H1 (cell line): ENCODE data around the gene DNAL4. TPM values are rescaled to one million over a fixed set of nuclear protein-coding genes. Genes with fewer than 3 reads are reported as not detected.

Source experiments
- CTCF ChIA-PET: fragments of 300-600 bp; sonication (Branson Sonifier 250); formaldehyde crosslinking; loops from one replicate; lab custom pipeline; 2021; ENCODE audit not compliant: partially characterized antibody; lab: Charles Lee
- POLR2A ChIA-PET: fragments of 300-600 bp; sonication (Branson Sonifier 250); formaldehyde crosslinking; loops from one replicate; lab custom pipeline; 2021; ENCODE audit warnings: inconsistent platforms; ENCODE audit not compliant: partially characterized antibody; lab: Charles Lee
- DNase-seq, 2 experiments: peaks; one replicate each; pipeline versions ENCODE4 v3.0.0 to v3.0.0-alpha.2; 2010 to 2022; ENCODE audit warnings: low spot score in 2 of 2, low read depth in 1 of 2, mixed read lengths in 1 of 2
- FAIRE-seq: peaks from 2 replicates; lab custom pipeline; 2011; peaks lifted over from hg19 to GRCh38; lab: Jason Lieb, UNC
- H2AFZ ChIP-seq: 2 replicates; pipeline ENCODE4 v1.8.1; 2012; ENCODE audit warnings: low read length, inconsistent platforms
- H2AK5ac ChIP-seq: 2 replicates; pipeline ENCODE4 v1.6.1; 2013; ENCODE audit warnings: low read depth, low read length
- H2BK120ac ChIP-seq: replicated peaks from 2 replicates; pipeline ENCODE3; 2013; ENCODE audit warnings: low read depth, low read length, inconsistent platforms
- H2BK12ac ChIP-seq: 2 replicates; pipeline ENCODE4 v1.6.1; 2013; ENCODE audit warnings: low read depth, low read length
- H2BK15ac ChIP-seq: 2 replicates; pipeline ENCODE4 v1.6.1; 2013; ENCODE audit warnings: low read length
- H2BK20ac ChIP-seq: 2 replicates; pipeline ENCODE4 v1.6.1; 2013; ENCODE audit warnings: low read length
- H2BK5ac ChIP-seq: 2 replicates; pipeline ENCODE4 v1.6.1; 2013; ENCODE audit warnings: low read depth, low read length
- H3K14ac ChIP-seq: 2 replicates; pipeline ENCODE4 v1.6.1; 2013; ENCODE audit warnings: inconsistent platforms; ENCODE audit not compliant: insufficient read length
- H3K18ac ChIP-seq: 2 replicates; pipeline ENCODE4 v1.6.1; 2013; ENCODE audit warnings: low read length; ENCODE audit errors: extremely low read depth
- H3K23ac ChIP-seq: 2 replicates; pipeline ENCODE4 v1.6.1; 2013; ENCODE audit warnings: inconsistent platforms; ENCODE audit not compliant: insufficient read length
- H3K23me2 ChIP-seq: 2 replicates; pipeline ENCODE4 v1.6.1; 2013; ENCODE audit warnings: low read depth, low read length
- H3K27ac ChIP-seq: 2 replicates; pipeline ENCODE4 v1.6.1; 2011; ENCODE audit warnings: low read depth, low read length, inconsistent platforms
- H3K27me3 ChIP-seq, 4 experiments: replicated peaks in 1 of 4; 1 replicate in 1 of 4; 2 replicates in 3 of 4; pipeline versions ENCODE4 v1.6.1 to v1.8.1; 2011 to 2013; ENCODE audit warnings: low read length in 3 of 4, mild to moderate bottlenecking in 3 of 4, inconsistent platforms in 2 of 4, mixed read lengths in 2 of 4, moderate library complexity in 1 of 4; ENCODE audit not compliant: control insufficient read depth in 3 of 4, insufficient read depth in 3 of 4; ENCODE audit errors: extremely low read depth in 1 of 4
- H3K36me3 ChIP-seq, 4 experiments: 2 replicates each; pipeline versions ENCODE4 v1.6.1 to v1.8.1; 2011 to 2013; ENCODE audit warnings: mild to moderate bottlenecking in 4 of 4, low read length in 3 of 4, moderate library complexity in 2 of 4, control low read depth in 1 of 4, inconsistent platforms in 1 of 4; ENCODE audit not compliant: insufficient read depth in 4 of 4, control insufficient read depth in 2 of 4
- H3K4ac ChIP-seq: replicated peaks from 2 replicates; pipeline ENCODE3; 2013; ENCODE audit warnings: low read length, low read depth, mixed read lengths, inconsistent platforms; ENCODE audit not compliant: insufficient read length
- H3K4me1 ChIP-seq, 4 experiments: replicated peaks in 1 of 4; 1 replicate in 1 of 4; 2 replicates in 3 of 4; pipeline versions ENCODE4 v1.6.1 to v1.8.1; 2011 to 2013; ENCODE audit warnings: low read length in 3 of 4, inconsistent platforms in 2 of 4, mixed read lengths in 1 of 4; ENCODE audit not compliant: insufficient read depth in 4 of 4, control insufficient read depth in 3 of 4
- H3K4me2 ChIP-seq, 2 experiments: 2 replicates each; pipeline versions ENCODE4 v1.6.1 to v1.8.1; 2011 to 2013; ENCODE audit warnings: low read depth in 2 of 2, low read length in 2 of 2, control low read depth in 1 of 2, inconsistent platforms in 1 of 2, mild to moderate bottlenecking in 1 of 2; ENCODE audit not compliant: insufficient read depth in 1 of 2
- H3K4me3 ChIP-seq, 4 experiments: fragments of 200-600, 300-600 bp in 1 of 4; sonication (generic), shearing (Covaris generic), sonication (Bioruptor Twin) in 1 of 4; 2 replicates each; pipeline versions ENCODE4 v1.5.1 to v1.8.1; 2011 to 2016; ENCODE audit warnings: low read length in 4 of 4, low read depth in 3 of 4, control low read depth in 2 of 4, inconsistent platforms in 2 of 4, mild to moderate bottlenecking in 2 of 4, mixed read lengths in 1 of 4, moderate library complexity in 1 of 4; ENCODE audit not compliant: insufficient read depth in 2 of 4; ENCODE audit errors: extremely low read depth in 1 of 4
- H3K56ac ChIP-seq: replicated peaks from 2 replicates; pipeline ENCODE3; 2013; ENCODE audit warnings: low read depth, mild to moderate bottlenecking, mixed read lengths, low read length, inconsistent platforms; ENCODE audit not compliant: insufficient read length
- H3K79me1 ChIP-seq: 2 replicates; pipeline ENCODE4 v1.6.1; 2013; ENCODE audit warnings: low read depth, low read length, control low read depth
- H3K79me2 ChIP-seq, 2 experiments: 2 replicates each; pipeline versions ENCODE4 v1.6.1 to v1.8.1; 2012 to 2013; ENCODE audit warnings: low read length in 2 of 2, mild to moderate bottlenecking in 2 of 2, inconsistent platforms in 1 of 2; ENCODE audit not compliant: insufficient read depth in 2 of 2, control insufficient read depth in 1 of 2
- H3K9ac ChIP-seq, 4 experiments: replicated peaks in 1 of 4; 1 replicate in 1 of 4; 2 replicates in 3 of 4; pipeline versions ENCODE4 v1.6.1 to v1.8.1; 2011 to 2013; ENCODE audit warnings: low read depth in 3 of 4, low read length in 3 of 4, control low read depth in 2 of 4, mild to moderate bottlenecking in 2 of 4, moderate library complexity in 2 of 4, inconsistent platforms in 1 of 4; ENCODE audit errors: extremely low read depth in 1 of 4
- H3K9me3 ChIP-seq, 2 experiments: 2 replicates each; pipeline versions ENCODE4 v1.6.1 to v1.8.1; 2012 to 2013; ENCODE audit warnings: mild to moderate bottlenecking in 2 of 2, moderate library complexity in 2 of 2, control low read depth in 1 of 2, inconsistent platforms in 1 of 2, low read depth in 1 of 2, low read length in 1 of 2, mixed read lengths in 1 of 2; ENCODE audit not compliant: insufficient read depth in 2 of 2
- H4K20me1 ChIP-seq, 2 experiments: replicated peaks in 1 of 2; 2 replicates each; pipeline versions ENCODE3 to v1.8.1; 2011 to 2013; ENCODE audit warnings: inconsistent platforms in 2 of 2, low read length in 2 of 2, mild to moderate bottlenecking in 1 of 2; ENCODE audit not compliant: insufficient read depth in 2 of 2, control insufficient read depth in 1 of 2
- H4K5ac ChIP-seq: 2 replicates; pipeline ENCODE4 v1.6.1; 2013; ENCODE audit warnings: low read length, low read depth, mixed read lengths, inconsistent platforms; ENCODE audit not compliant: insufficient read length
- H4K8ac ChIP-seq: 2 replicates; pipeline ENCODE4 v1.8.0; 2013; ENCODE audit warnings: mild to moderate bottlenecking, moderate library complexity, low read length, inconsistent platforms; ENCODE audit not compliant: insufficient read depth; ENCODE audit errors: extremely low read depth
- H4K91ac ChIP-seq: replicated peaks from 2 replicates; pipeline ENCODE3; 2013; ENCODE audit warnings: low read length, mixed read lengths, inconsistent platforms; ENCODE audit not compliant: insufficient read length
- CBX5 ChIP-seq: fragments of 300-800, 300-1000 bp; sonication (generic); IDR thresholded peaks from 2 replicates; pipeline ENCODE4 v1.7.1; 2016; ENCODE audit warnings: antibody characterized with exemption, low read length, low read depth
- CBX8 ChIP-seq: fragments of 300-800, 300-1000 bp; sonication (generic); IDR thresholded peaks from 2 replicates; pipeline ENCODE4 v1.7.1; 2016; ENCODE audit warnings: low read depth, low read length, borderline replicate concordance
- FOSL1 ChIP-seq: IDR thresholded peaks from 2 replicates; pipeline ENCODE4 v1.6.1; 2011; ENCODE audit warnings: mild to moderate bottlenecking, low read depth, low read length, moderate library complexity; ENCODE audit not compliant: insufficient read depth
- KDM4A ChIP-seq: IDR thresholded peaks from one replicate; pipeline ENCODE4 v1.7.1; 2012; ENCODE audit warnings: low read depth, mild to moderate bottlenecking, moderate library complexity, low read length, inconsistent platforms; ENCODE audit not compliant: severe bottlenecking
- NANOG ChIP-seq: IDR thresholded peaks from 2 replicates; pipeline ENCODE4 v1.6.1; 2011; ENCODE audit warnings: low read length, low read depth, mild to moderate bottlenecking, inconsistent platforms; ENCODE audit not compliant: insufficient read depth, poor library complexity, severe bottlenecking
- SP1 ChIP-seq: IDR thresholded peaks from 2 replicates; pipeline ENCODE4 v1.6.1; 2011; ENCODE audit warnings: low read depth, low read length
- SP2 ChIP-seq: IDR thresholded peaks from 2 replicates; pipeline ENCODE4 v1.6.1; 2012; ENCODE audit warnings: mild to moderate bottlenecking, low read length, inconsistent platforms
- WGBS, 2 experiments: shearing (Covaris generic) in 1 of 2; methylation state at CpG; one replicate each; pipeline versions ENCODE4 v1.1.6 to v1.1.7; 2013 to 2015; ENCODE audit warnings: low lambda C conversion rate in 2 of 2, mixed read lengths in 2 of 2, inconsistent platforms in 1 of 2, low coverage in 1 of 2, missing lambda C conversion rate in 1 of 2; ENCODE audit not compliant: insufficient replicate concordance in 2 of 2, insufficient coverage in 1 of 2, insufficient read length in 1 of 2; ENCODE audit errors: extremely low coverage in 1 of 2, missing lambda C conversion rate in 1 of 2; 5-methylcytosine and 5-hydroxymethylcytosine counted together
- polyA plus RNA-seq, 7 experiments: library from polyadenylated mRNA; depleted of rRNA in 3 of 7; stranded (reverse) in 5 of 7; unstranded in 2 of 7; fragments of >200 nt in 5 of 7; fragments of 200-250 nt in 2 of 7; gene quantifications; 1 replicate in 5 of 7; 2 replicates in 1 of 7; 4 replicates in 1 of 7; pipeline versions ENCODE4 v1.2.1 to v1.2.3, GENCODE V29; 2011 to 2013; ENCODE audit warnings: missing spikeins in 2 of 7, mixed read lengths in 2 of 7
- total RNA-seq: library from RNA; stranded (reverse); fragmentation: NEBNext Ultra II Directional; extraction: Animal tissue kit (Norgen Biotek cat#: 25700); gene quantifications from 2 replicates; pipeline ENCODE4 v1.2.1, GENCODE V29; 2021

The DNAL4 gene
- total and polyA plus RNA-seq, 2 of the 8 experiments (the other 6 are each of a cell fraction or from before 2014, with no cell fraction given): 8.8 to 14.0 TPM

- Histone ChIP-seq H3K27ac (no peak overlapping the region), H2BK20ac (no peak overlapping the region), H3K14ac (no peak overlapping the region), H3K23ac (no peak overlapping the region), H3K4me1 (peaks cover 0 to 3% (median 0%) of the 10 kb centered on the region in 4 experiments; a peak in 1 of 7 replicates), H2BK120ac (no peak overlapping the region), H4K5ac (no peak overlapping the region), H2BK15ac (no peak overlapping the region), H3K4me2 (no peak overlapping the region), H2BK12ac (no peak overlapping the region), H3K27me3 (no peaks in the 10 kb centered on the region; a peak in 1 of 7 replicates), H4K20me1 (no peaks in the 10 kb centered on the region), H3K79me1 (no peaks in the 10 kb centered on the region), H3K18ac (no peak overlapping the region), H3K4ac (no peak overlapping the region), H4K8ac (no peak overlapping the region), H3K23me2 (peaks cover 2% of the 10 kb centered on the region; the same call in 1 of the 2 replicates), H2AFZ (no peak overlapping the region), H3K9me3 (no peaks in the 10 kb centered on the region), H3K36me3 (no peaks in the 10 kb centered on the region), H3K56ac (no peak overlapping the region), H3K9ac (no peak overlapping the region), H2AK5ac (no peak overlapping the region), H2BK5ac (no peak overlapping the region), H3K4me3 (no peak overlapping the region), H4K91ac (no peak overlapping the region), H3K79me2 (no peaks in the 10 kb centered on the region)
- CTCF ChIA-PET: interaction anchor here (0.9 to 5.8 kb wide), 4 partner anchors 8 to 92 kb away, joined by 3 to 29 read pairs (median 4); no protein-coding TSS in a partner anchor
- TF ChIP-seq CBX5 (no peak), CBX8 (no peak), NANOG (no peak), SP2 (no peak), FOSL1 (no peak), SP1 (no peak), KDM4A (no peak)
- WGBS, 2 experiments: 96% methylated on average over 6 of the region's 6 CpGs; no CpG with 5 or more reads in 1 of the 2 experiments
- POLR2A ChIA-PET: interaction anchor here (0.8 kb wide), 1 partner anchor 14 kb away, joined by 3 read pairs; no protein-coding TSS in a partner anchor
- FAIRE-seq (no peak), DNase-seq (no peak)
These were observed 23.3 kb upstream of the DNAL4 start for GRCh38 chr22:38817196-38817595.
